Astrocyte (in vitro differentiated cells and primary cell): ENCODE results near the gene PPM1K. TPM values are rescaled to one million over a fixed set of nuclear protein-coding genes. Genes with fewer than 3 reads are reported as not detected.

Source experiments
- DNase-seq: peaks from one replicate; pipeline ENCODE4 v3.0.0-alpha.2; 2010; ENCODE audit warnings: low read depth
- FAIRE-seq: peaks from 2 replicates; lab custom pipeline; 2011; peaks lifted over from hg19 to GRCh38; lab: Jason Lieb, UNC
- H2AFZ ChIP-seq: 2 replicates; pipeline ENCODE4 v1.6.0; 2012; ENCODE audit warnings: low read depth, low read length, inconsistent platforms
- H3K27ac ChIP-seq: 2 replicates; pipeline ENCODE4 v1.5.1; 2011; ENCODE audit warnings: low read depth, low read length, inconsistent platforms
- H3K27me3 ChIP-seq: 2 replicates; pipeline ENCODE4 v1.6.0; 2011; ENCODE audit warnings: low read length, inconsistent platforms; ENCODE audit not compliant: insufficient read depth
- H3K36me3 ChIP-seq: 2 replicates; pipeline ENCODE4 v1.5.1; 2011; ENCODE audit warnings: low read length, inconsistent platforms; ENCODE audit not compliant: insufficient read depth
- H3K4me1 ChIP-seq: 2 replicates; pipeline ENCODE4 v1.5.1; 2011; ENCODE audit warnings: low read length, inconsistent platforms; ENCODE audit not compliant: insufficient read depth
- H3K4me2 ChIP-seq: 2 replicates; pipeline ENCODE4 v1.6.0; 2012; ENCODE audit warnings: low read length, inconsistent platforms
- H3K4me3 ChIP-seq: 2 replicates; pipeline ENCODE4 v1.5.1; 2011; ENCODE audit warnings: low read depth, mild to moderate bottlenecking, low read length, inconsistent platforms; ENCODE audit not compliant: insufficient read depth
- H3K79me2 ChIP-seq: 2 replicates; pipeline ENCODE4 v1.6.0; 2012; ENCODE audit warnings: mild to moderate bottlenecking, low read length, inconsistent platforms; ENCODE audit not compliant: insufficient read depth
- H3K9ac ChIP-seq: 2 replicates; pipeline ENCODE4 v1.6.0; 2012; ENCODE audit warnings: mild to moderate bottlenecking, low read length, inconsistent platforms
- H3K9me3 ChIP-seq: 2 replicates; pipeline ENCODE4 v1.5.1; 2012; ENCODE audit warnings: low read depth, mild to moderate bottlenecking, low read length, inconsistent platforms; ENCODE audit not compliant: insufficient read depth
- H4K20me1 ChIP-seq: 2 replicates; pipeline ENCODE4 v1.6.0; 2012; ENCODE audit warnings: low read length, inconsistent platforms; ENCODE audit not compliant: insufficient read depth
- H3K27ac Mint-ChIP-seq: one replicate; pipeline ENCODE4 v1.8.0; 2021; ENCODE audit warnings: mild to moderate bottlenecking, mixed read lengths; ENCODE audit not compliant: unreplicated experiment
- H3K27me3 Mint-ChIP-seq: one replicate; pipeline ENCODE4 v1.8.0; 2021; ENCODE audit warnings: low read depth, mixed read lengths; ENCODE audit not compliant: unreplicated experiment
- H3K36me3 Mint-ChIP-seq: one replicate; pipeline ENCODE4 v1.8.0; 2021; ENCODE audit warnings: low read depth, mixed read lengths; ENCODE audit not compliant: unreplicated experiment
- H3K4me1 Mint-ChIP-seq: one replicate; pipeline ENCODE4 v1.8.0; 2021; ENCODE audit warnings: low read depth, mixed read lengths; ENCODE audit not compliant: unreplicated experiment
- H3K4me3 Mint-ChIP-seq: one replicate; pipeline ENCODE4 v1.8.0; 2021; ENCODE audit warnings: mild to moderate bottlenecking, moderate library complexity, mixed read lengths; ENCODE audit not compliant: unreplicated experiment
- H3K9me3 Mint-ChIP-seq: one replicate; pipeline ENCODE4 v1.8.0; 2021; ENCODE audit warnings: mild to moderate bottlenecking, mixed read lengths; ENCODE audit not compliant: unreplicated experiment
- EZH2 ChIP-seq: IDR thresholded peaks from 2 replicates; pipeline ENCODE4 v1.6.1; 2012; ENCODE audit warnings: mild to moderate bottlenecking, low read length, inconsistent platforms; ENCODE audit not compliant: insufficient read depth
- total RNA-seq: library from RNA; stranded (reverse); gene quantifications from 2 replicates; pipeline ENCODE4 v1.2.1, GENCODE V29; 2021
- TF ChIP-seq, protein P1 (sequence below): IDR thresholded peaks from 2 replicates; pipeline ENCODE4 v1.5.1; 2011; ENCODE audit warnings: low read depth, mild to moderate bottlenecking, inconsistent platforms, low read length, moderate library complexity; ENCODE audit not compliant: insufficient read depth

The PPM1K gene
- total RNA-seq, 1 donor from 2014 or later: 39.9 TPM

- H2AFZ ChIP-seq: no peak overlapping the region
- H4K20me1 ChIP-seq: no peaks in the 10 kb centered on the region
- H3K27me3 ChIP-seq: no peaks in the 10 kb centered on the region
- H3K27ac ChIP-seq: no peak overlapping the region
- no peaks in the 10 kb centered on the region for H3K79me2 ChIP-seq
- no peaks in the 10 kb centered on the region for H3K4me1 Mint-ChIP-seq
- no peaks in the 10 kb centered on the region for H3K9me3 ChIP-seq
- no peak overlapping the region for H3K4me3 Mint-ChIP-seq
- H3K4me1 ChIP-seq: no peaks in the 10 kb centered on the region
- no peak overlapping the region for H3K4me3 ChIP-seq
- no peak for DNase-seq
- peaks cover 4% of the 10 kb centered on the region for H3K9me3 Mint-ChIP-seq
- no peak overlapping the region for H3K9ac ChIP-seq
- H3K4me2 ChIP-seq: no peak overlapping the region
- H3K27ac Mint-ChIP-seq: no peak overlapping the region
- H3K36me3 Mint-ChIP-seq: no peaks in the 10 kb centered on the region
- H3K36me3 ChIP-seq: no peaks in the 10 kb centered on the region
- TF ChIP-seq, protein P1, sequence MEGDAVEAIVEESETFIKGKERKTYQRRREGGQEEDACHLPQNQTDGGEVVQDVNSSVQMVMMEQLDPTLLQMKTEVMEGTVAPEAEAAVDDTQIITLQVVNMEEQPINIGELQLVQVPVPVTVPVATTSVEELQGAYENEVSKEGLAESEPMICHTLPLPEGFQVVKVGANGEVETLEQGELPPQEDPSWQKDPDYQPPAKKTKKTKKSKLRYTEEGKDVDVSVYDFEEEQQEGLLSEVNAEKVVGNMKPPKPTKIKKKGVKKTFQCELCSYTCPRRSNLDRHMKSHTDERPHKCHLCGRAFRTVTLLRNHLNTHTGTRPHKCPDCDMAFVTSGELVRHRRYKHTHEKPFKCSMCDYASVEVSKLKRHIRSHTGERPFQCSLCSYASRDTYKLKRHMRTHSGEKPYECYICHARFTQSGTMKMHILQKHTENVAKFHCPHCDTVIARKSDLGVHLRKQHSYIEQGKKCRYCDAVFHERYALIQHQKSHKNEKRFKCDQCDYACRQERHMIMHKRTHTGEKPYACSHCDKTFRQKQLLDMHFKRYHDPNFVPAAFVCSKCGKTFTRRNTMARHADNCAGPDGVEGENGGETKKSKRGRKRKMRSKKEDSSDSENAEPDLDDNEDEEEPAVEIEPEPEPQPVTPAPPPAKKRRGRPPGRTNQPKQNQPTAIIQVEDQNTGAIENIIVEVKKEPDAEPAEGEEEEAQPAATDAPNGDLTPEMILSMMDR: no peak
- no peak for TF ChIP-seq EZH2
- FAIRE-seq: no peak
- peaks cover 3% of the 10 kb centered on the region for H3K27me3 Mint-ChIP-seq
Observed at GRCh38 chr4:88242144-88242543, 42.2 kb downstream of the PPM1K start.

DNA sequence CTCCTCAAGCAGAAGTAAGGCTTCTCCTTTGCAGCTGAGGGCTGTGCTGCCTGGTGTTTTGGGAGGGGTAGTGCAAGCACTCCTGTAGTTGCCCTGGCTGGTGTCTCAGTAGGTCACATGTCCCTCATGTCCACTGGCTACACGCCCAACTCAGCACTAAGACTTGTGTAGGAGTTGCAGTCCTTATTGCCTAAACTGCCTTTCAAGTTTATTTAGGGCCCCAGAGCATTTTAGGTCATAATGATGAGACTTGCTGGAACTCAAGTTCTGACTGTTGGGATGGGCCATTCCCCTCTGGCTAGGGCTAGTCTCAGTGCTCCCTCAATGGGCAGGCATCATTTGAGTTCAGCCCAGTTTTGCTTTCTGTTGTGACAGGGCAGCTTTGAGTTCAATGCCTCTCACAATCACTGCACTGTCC, 44.1 kb downstream of the PPM1K start:
- H3K36me3 ChIP-seq: no peaks in the 10 kb centered on the region
- no peaks in the 10 kb centered on the region for H3K4me1 Mint-ChIP-seq
- no peaks in the 10 kb centered on the region for H3K79me2 ChIP-seq
- no peak overlapping the region for H3K4me3 Mint-ChIP-seq
- H3K9me3 ChIP-seq: no peaks in the 10 kb centered on the region
- no peaks in the 10 kb centered on the region for H3K36me3 Mint-ChIP-seq
- H3K27ac Mint-ChIP-seq: no peak overlapping the region
- no peaks in the 10 kb centered on the region for H3K27me3 ChIP-seq
- no peak overlapping the region for H3K4me3 ChIP-seq
- no peak for TF ChIP-seq EZH2
- TF ChIP-seq, protein P1: no peak
- peaks cover 3% of the 10 kb centered on the region for H3K27me3 Mint-ChIP-seq
- no peak overlapping the region for H2AFZ ChIP-seq
- H3K4me2 ChIP-seq: no peak overlapping the region
- DNase-seq (no peak), FAIRE-seq (no peak)
- H3K9ac ChIP-seq: no peak overlapping the region
- H3K27ac ChIP-seq: no peak overlapping the region
- no peaks in the 10 kb centered on the region for H3K9me3 Mint-ChIP-seq
- no peaks in the 10 kb centered on the region for H3K4me1 ChIP-seq
- H4K20me1 ChIP-seq: no peaks in the 10 kb centered on the region

GRCh38 chr4:88230969-88231771, 53.2 kb downstream of the PPM1K start:
- Mint-ChIP-seq H3K4me3 (no peak overlapping the region), H3K27me3 (no peaks in the 10 kb centered on the region), H3K27ac (no peak overlapping the region), H3K36me3 (no peaks in the 10 kb centered on the region), H3K4me1 (peaks cover 2% of the 10 kb centered on the region), H3K9me3 (peaks cover 6% of the 10 kb centered on the region)
- DNase-seq: no peak
- Histone ChIP-seq H3K4me1 (no peaks in the 10 kb centered on the region), H4K20me1 (no peaks in the 10 kb centered on the region), H3K9me3 (no peaks in the 10 kb centered on the region), H3K27me3 (no peaks in the 10 kb centered on the region), H3K27ac (no peak overlapping the region), H3K4me3 (peak overlapping the region; percentile 8), H2AFZ (peak overlapping the region; percentile 51), H3K9ac (peak overlapping the region; percentile 44), H3K4me2 (peak overlapping the region; percentile 58), H3K36me3 (no peaks in the 10 kb centered on the region), H3K79me2 (no peaks in the 10 kb centered on the region)
- FAIRE-seq: no peak
- TF ChIP-seq, protein P1: no peak
- TF ChIP-seq EZH2: no peak
